Mesenchymal stem cell (in vitro differentiated cells and primary cell): ENCODE data around the gene DEFB118. TPM values are rescaled to one million over a fixed set of nuclear protein-coding genes. Genes with fewer than 3 reads are reported as not detected.

Source experiments
- DNase-seq: peaks from one replicate; pipeline ENCODE4 v3.0.0-alpha.2; 2013
- H2AFZ ChIP-seq: one replicate; pipeline ENCODE4 v1.6.1; 2013; ENCODE audit warnings: low read depth, mild to moderate bottlenecking, control low read depth, inconsistent platforms, low read length, moderate library complexity
- H2AK5ac ChIP-seq: 2 replicates; pipeline ENCODE4 v1.6.1; 2013; ENCODE audit warnings: low read length, moderate library complexity, mild to moderate bottlenecking, inconsistent platforms; ENCODE audit not compliant: severe bottlenecking
- H2BK120ac ChIP-seq: one replicate; pipeline ENCODE4 v1.6.1; 2013; ENCODE audit warnings: low read depth, mild to moderate bottlenecking, inconsistent platforms, low read length, moderate library complexity
- H2BK12ac ChIP-seq, 2 experiments: one replicate each; pipeline ENCODE4 v1.6.1; 2013; ENCODE audit warnings: inconsistent platforms in 2 of 2, low read length in 2 of 2, mild to moderate bottlenecking in 2 of 2, moderate library complexity in 2 of 2, control low read depth in 1 of 2
- H2BK15ac ChIP-seq: one replicate; pipeline ENCODE4 v1.6.1; 2013; ENCODE audit warnings: mild to moderate bottlenecking, low read depth, inconsistent platforms; ENCODE audit not compliant: poor library complexity, severe bottlenecking
- H2BK5ac ChIP-seq: 2 replicates; pipeline ENCODE4 v1.6.1; 2013; ENCODE audit warnings: low read depth, mild to moderate bottlenecking, low read length, control low read depth, inconsistent platforms; ENCODE audit not compliant: poor library complexity, severe bottlenecking
- H3K14ac ChIP-seq, 2 experiments: one replicate each; pipeline ENCODE4 v1.6.1; 2013; ENCODE audit warnings: inconsistent platforms in 2 of 2, low read length in 2 of 2, control low read depth in 1 of 2, mild to moderate bottlenecking in 1 of 2, moderate library complexity in 1 of 2
- H3K18ac ChIP-seq, 2 experiments: one replicate each; pipeline ENCODE4 v1.6.1; 2013; ENCODE audit warnings: inconsistent platforms in 2 of 2, low read length in 2 of 2, control low read depth in 1 of 2, low read depth in 1 of 2, mild to moderate bottlenecking in 1 of 2
- H3K23ac ChIP-seq, 2 experiments: one replicate each; pipeline ENCODE4 v1.6.1; 2013; ENCODE audit warnings: inconsistent platforms in 2 of 2, low read length in 2 of 2, mild to moderate bottlenecking in 2 of 2, moderate library complexity in 2 of 2, control low read depth in 1 of 2
- H3K27ac ChIP-seq: 2 replicates; pipeline ENCODE4 v1.5.1; 2013; ENCODE audit warnings: mild to moderate bottlenecking, moderate library complexity, low read length, control low read depth, inconsistent platforms; ENCODE audit not compliant: poor library complexity, severe bottlenecking
- H3K27me3 ChIP-seq, 2 experiments: 2 replicates each; pipeline versions ENCODE4 v1.6.1 to v1.7.0; 2013; ENCODE audit warnings: low read length in 2 of 2, mild to moderate bottlenecking in 2 of 2, moderate library complexity in 2 of 2, control low read depth in 1 of 2, inconsistent platforms in 1 of 2; ENCODE audit not compliant: control insufficient read depth in 1 of 2, insufficient read depth in 1 of 2
- H3K36me3 ChIP-seq, 2 experiments: 2 replicates each; pipeline versions ENCODE4 v1.6.1 to v1.7.0; 2013; ENCODE audit warnings: low read length in 2 of 2, control low read depth in 1 of 2, inconsistent platforms in 1 of 2, low read depth in 1 of 2, mild to moderate bottlenecking in 1 of 2; ENCODE audit not compliant: insufficient read depth in 2 of 2, control insufficient read depth in 1 of 2
- H3K4ac ChIP-seq, 2 experiments: one replicate each; pipeline ENCODE4 v1.6.1; 2013; ENCODE audit warnings: inconsistent platforms in 2 of 2, low read length in 2 of 2, mild to moderate bottlenecking in 2 of 2, moderate library complexity in 2 of 2, control low read depth in 1 of 2, low read depth in 1 of 2
- H3K4me1 ChIP-seq: 2 replicates; pipeline ENCODE4 v1.6.1; 2013; ENCODE audit warnings: low read depth, low read length, control low read depth; ENCODE audit not compliant: control insufficient read depth, insufficient read depth
- H3K4me2 ChIP-seq: 2 replicates; pipeline ENCODE4 v1.6.1; 2013; ENCODE audit warnings: low read length, mild to moderate bottlenecking, inconsistent platforms; ENCODE audit not compliant: poor library complexity, severe bottlenecking
- H3K4me3 ChIP-seq, 2 experiments: 2 replicates each; pipeline versions ENCODE4 v1.5.1 to v1.7.0; 2013; ENCODE audit warnings: low read length in 2 of 2, mild to moderate bottlenecking in 2 of 2, control low read depth in 1 of 2, low read depth in 1 of 2; ENCODE audit not compliant: insufficient read depth in 1 of 2
- H3K79me1 ChIP-seq: replicated peaks from 2 replicates; pipeline ENCODE4 v1.6.1; 2013; ENCODE audit warnings: mild to moderate bottlenecking, control low read depth, low read length, inconsistent platforms; ENCODE audit not compliant: poor library complexity, severe bottlenecking
- H3K9ac ChIP-seq: 2 replicates; pipeline ENCODE4 v1.7.0; 2013; ENCODE audit warnings: mild to moderate bottlenecking, low read length, moderate library complexity
- H3K9me3 ChIP-seq: 2 replicates; pipeline ENCODE4 v1.7.0; 2013; ENCODE audit warnings: mild to moderate bottlenecking, low read length; ENCODE audit not compliant: control insufficient read depth
- H4K8ac ChIP-seq: one replicate; pipeline ENCODE4 v1.6.1; 2013; ENCODE audit warnings: inconsistent platforms, mild to moderate bottlenecking, low read length, moderate library complexity
- H4K91ac ChIP-seq: one replicate; pipeline ENCODE4 v1.6.1; 2013; ENCODE audit warnings: mild to moderate bottlenecking, low read length, inconsistent platforms
- WGBS: methylation state at CpG from one replicate; pipeline ENCODE4 v1.1.7; 2013; ENCODE audit warnings: mixed read lengths; 5-methylcytosine and 5-hydroxymethylcytosine counted together
- small RNA-seq: library from polyadenylated mRNA; stranded (forward); fragments of <200 nt; extraction: miRNeasy Mini kit (QIAGEN cat#:217004); gene quantifications from one replicate; pipeline ENCODE3, GENCODE V24; 2013; ENCODE audit warnings: low read depth

The DEFB118 gene

DNA sequence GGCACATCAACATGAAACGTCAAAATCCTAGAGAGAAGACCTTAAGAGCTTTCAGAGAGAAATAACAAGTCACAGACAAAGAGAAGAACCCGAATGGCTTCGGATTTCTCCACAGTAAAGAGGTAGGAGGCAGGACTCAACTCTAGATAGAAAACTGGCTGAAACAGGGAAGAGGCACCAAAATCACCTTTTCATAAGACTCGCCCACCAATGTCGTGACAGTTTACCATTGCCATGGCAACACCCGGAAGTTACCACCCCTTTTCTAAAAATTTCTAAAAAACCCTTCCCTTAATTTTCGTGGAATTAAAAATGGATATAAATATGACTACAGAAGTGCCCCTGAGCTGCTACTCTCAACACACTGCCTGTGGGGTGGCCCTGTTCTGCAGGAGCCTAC, 49.9 kb downstream of the DEFB118 start:
- Histone ChIP-seq H2BK5ac (no peak overlapping the region), H3K79me1 (no peaks in the 10 kb centered on the region), H3K18ac (no peak overlapping the region), H3K27ac (no peak overlapping the region), H3K4me1 (no peaks in the 10 kb centered on the region), H3K9me3 (no peaks in the 10 kb centered on the region), H2AFZ (no peak overlapping the region), H2BK15ac (no peak overlapping the region), H3K23ac (no peak overlapping the region), H4K8ac (no peak overlapping the region), H3K4ac (no peak overlapping the region), H3K4me3 (no peak overlapping the region), H4K91ac (no peak overlapping the region), H3K4me2 (no peak overlapping the region), H2AK5ac (no peak overlapping the region), H3K9ac (no peak overlapping the region), H2BK120ac (no peak overlapping the region), H3K27me3 (peaks cover 0 to 10% of the 10 kb centered on the region in 2 experiments), H3K14ac (no peak overlapping the region), H2BK12ac (no peak overlapping the region), H3K36me3 (no peaks in the 10 kb centered on the region)
- no peak for DNase-seq
- 85% methylated on average over 5 of the region's 7 CpGs for WGBS

Small RNA genes lying within 50 kb of the gene (small RNA-seq; reads per million reads assigned to genes)
- gene DEFB117 (not detected), gene RF00561 (not detected), gene RNA5SP480 (not detected)
